GM11168 (cell line): ENCODE measurements around the gene FIGNL1.

Experiments
- in situ Hi-C: fragments of 300-500 bp; cut with MboI; formaldehyde crosslinking; loops from one replicate; pipeline ENCODE4 v1.12.0; 2022; ENCODE audit warnings: low sequenced_read_pairs; ENCODE audit not compliant: unreplicated experiment

The FIGNL1 gene

DNA sequence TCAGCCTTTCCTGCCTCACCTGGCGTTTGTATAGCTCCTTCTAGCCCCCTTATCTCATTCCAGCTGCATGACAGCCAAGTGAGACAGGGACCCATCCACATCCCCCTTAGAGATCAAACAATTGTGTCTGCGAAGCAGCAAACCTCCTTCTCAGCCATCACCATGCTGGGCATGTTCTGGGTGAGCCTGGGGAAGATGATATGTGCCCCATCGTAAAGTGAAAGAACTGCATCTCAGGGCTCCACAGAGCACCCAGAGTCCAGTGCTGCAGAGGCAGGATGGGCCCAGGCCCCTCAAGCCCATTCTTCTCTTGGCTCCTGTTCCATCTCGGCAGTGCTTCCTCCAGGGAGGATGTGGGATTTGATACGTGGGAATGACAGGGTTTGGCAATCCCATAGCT, 43.2 kb downstream of the FIGNL1 start:
- in situ Hi-C loops: no loop called here

DNA sequence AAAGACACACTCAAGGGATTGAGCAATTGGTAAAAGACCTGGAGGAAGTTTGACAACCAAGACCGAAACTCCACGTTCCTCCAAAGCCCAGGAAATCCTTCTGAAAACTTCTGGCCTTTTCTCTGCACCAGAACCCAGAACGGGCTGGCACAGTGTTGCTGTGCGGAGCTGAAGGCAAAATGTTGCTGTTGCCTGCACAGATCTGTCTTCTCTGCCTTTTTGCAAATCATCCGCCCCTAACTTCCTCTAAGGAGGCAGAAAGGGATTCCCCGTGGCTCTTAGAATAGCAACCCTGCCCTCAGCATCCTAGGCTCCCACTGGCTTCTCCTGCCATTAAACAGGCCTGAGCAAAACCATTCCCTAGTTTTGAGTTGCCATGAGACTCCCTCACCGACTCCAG, 44.9 kb downstream of the FIGNL1 start:
- in situ Hi-C loops: no loop called here

DNA sequence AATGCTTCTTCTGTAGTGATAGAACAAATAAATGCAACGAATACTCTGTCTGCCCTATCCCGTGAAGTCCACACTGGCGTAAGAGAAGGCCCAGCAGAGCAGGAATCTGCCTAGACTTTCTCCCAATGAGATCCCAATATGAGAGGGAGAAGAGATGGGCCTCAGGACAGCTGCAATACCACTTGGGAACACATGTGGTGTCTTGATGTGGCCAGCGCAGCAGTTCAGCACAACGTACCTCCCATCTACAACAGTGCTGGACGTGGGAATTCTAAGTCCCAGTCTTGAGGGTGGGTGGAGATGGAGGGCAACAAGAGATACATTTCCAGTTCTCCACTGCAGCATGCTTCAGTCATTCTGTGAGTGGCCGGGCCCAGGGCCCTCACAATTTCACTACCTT, 45.8 kb downstream of the FIGNL1 start:
- in situ Hi-C loops: no loop called here

DNA sequence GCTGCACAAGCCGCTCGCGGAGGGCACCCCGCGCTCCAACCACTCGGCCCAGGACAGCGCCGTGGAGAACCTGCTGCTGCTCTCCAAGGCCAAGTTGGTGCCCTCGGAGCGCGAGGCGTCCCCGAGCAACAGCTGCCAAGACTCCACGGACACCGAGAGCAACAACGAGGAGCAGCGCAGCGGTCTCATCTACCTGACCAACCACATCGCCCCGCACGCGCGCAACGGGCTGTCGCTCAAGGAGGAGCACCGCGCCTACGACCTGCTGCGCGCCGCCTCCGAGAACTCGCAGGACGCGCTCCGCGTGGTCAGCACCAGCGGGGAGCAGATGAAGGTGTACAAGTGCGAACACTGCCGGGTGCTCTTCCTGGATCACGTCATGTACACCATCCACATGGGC, 50.0 kb downstream of the FIGNL1 start:
- in situ Hi-C loops: no loop called here

DNA sequence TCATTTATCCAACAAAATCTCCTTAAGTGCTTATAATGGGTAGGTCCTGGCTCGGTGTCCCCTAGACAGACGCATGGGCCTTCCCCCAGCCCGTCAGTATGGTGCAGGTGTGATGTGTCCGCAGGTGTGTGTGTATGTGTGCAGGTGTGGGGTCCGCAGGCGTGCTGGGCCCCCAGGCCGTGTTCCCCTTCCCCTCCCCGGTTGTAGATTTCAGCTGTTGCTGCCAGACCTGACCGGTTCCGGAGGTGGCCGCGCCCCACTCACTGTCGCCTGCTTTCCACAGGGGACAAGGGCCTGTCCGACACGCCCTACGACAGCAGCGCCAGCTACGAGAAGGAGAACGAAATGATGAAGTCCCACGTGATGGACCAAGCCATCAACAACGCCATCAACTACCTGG, 50.5 kb downstream of the FIGNL1 start:
- in situ Hi-C loops: no loop called here

DNA sequence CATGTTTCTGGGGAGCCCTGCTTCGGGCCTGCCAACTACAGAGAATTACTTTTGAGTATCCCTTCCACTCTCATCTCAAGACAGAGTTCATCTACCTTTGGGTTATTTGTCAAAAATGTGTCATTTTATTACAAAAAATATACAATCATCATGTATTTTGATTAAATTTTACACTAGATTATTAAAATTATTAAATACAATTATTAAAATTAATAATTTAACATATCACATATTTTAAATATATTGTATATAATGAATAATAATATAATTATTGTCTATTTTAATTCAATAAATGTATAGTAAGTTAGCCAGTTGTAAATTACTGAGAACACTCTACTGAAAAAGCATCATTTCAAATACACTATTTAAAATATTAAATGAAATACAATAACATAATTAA, 50.9 kb downstream of the FIGNL1 start:
- in situ Hi-C loops: no loop called here

DNA sequence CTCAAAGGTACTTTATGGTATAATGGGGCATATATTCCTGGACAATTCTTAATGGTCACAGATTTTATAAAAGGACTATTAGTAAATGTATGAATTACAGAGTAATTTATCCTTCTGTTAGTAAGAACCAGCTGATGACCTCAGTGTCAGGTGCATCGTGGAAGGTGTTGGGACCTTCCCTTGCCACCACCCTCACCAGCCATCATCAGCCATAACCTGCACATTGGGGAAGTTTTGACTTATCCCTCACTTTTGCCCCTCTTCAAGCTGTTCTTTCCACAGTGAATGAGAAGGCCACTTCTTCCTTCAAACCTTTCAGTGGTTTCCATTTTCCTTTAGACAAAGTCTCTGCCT, 52.2 kb downstream of the FIGNL1 start:
- in situ Hi-C loops: no loop called here

DNA sequence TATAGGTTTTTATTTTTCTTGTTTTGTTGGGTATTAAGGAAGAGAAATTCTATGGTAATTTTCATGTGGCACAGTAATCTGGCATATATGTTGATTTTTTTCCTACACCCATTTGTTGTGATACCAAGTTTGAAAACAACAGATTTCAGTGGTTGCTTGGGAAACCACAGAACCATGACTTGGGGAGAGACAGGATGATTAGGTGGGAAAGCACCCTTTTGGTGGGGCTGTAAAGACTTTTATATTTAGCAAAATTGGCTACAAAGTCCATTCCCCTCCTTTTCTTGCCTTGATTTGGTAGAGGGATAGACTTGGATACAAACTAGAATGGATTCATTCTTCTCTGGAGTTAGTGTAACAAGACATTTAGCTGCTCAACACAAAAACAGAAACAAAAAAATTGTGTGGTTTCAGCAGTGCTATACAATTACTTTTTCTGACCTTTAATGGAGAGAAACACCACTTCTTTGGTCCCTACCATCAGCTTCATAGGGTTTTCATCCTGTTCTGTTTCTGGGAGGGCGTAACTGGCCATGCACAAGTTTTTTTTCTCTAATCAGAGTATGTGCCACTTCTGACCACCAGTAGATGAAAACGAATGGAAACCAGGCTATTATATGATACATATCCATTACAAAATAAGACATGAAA, 52.7 kb downstream of the FIGNL1 start:
- in situ Hi-C loops: no loop called here

DNA sequence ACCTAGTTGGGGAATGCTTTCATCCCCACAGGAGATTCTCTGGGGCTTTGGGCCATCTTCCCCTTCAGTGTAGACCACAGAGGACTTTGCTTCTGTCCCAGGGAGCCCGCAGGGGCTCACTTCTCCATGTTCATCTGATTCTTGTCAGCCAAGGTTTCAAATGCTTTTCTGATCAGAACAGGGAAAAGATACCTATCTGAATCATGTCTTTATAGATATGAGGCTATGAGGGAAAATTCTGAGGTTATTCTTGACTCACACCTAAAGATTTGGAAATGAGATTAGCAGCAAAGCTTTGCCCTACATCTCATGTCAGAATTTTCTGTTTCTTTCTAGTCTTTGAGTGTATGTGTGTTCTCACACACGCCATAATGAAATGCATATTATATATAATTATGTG, 53.3 kb downstream of the FIGNL1 start:
- in situ Hi-C loops: no loop called here

DNA sequence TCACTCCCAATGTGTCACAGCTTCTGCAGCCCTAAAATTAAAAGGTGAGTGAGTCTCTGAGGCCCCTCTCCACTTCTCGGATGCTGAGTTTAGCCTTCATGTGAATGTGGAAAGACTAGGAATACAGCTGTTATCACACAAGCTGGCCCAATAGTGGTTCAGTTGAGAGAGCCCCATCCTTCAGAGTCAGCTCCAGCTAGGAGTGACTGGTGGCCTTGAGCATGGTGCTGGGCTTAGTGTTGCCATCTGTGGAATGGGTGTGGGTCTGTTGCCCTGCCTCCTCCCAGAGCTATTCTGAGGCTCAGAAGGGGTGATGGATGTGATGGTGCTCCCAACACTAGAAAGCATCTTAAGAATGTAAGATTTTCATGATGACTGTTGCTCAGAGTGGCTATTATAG, 55.8 kb downstream of the FIGNL1 start:
- in situ Hi-C loops: no loop called here
